Fibroblast of skin of left quadriceps (primary cell): ENCODE measurements around the gene UAP1.
A peak's percentile ranks its signal among the peaks of the same experiment; 100 is the strongest.

Experiments
- DNase-seq, 2 experiments: peaks; one replicate each; pipeline ENCODE4 v3.0.0-alpha.2; 2013; ENCODE audit warnings: low read depth in 2 of 2

UAP1 gene

DNA sequence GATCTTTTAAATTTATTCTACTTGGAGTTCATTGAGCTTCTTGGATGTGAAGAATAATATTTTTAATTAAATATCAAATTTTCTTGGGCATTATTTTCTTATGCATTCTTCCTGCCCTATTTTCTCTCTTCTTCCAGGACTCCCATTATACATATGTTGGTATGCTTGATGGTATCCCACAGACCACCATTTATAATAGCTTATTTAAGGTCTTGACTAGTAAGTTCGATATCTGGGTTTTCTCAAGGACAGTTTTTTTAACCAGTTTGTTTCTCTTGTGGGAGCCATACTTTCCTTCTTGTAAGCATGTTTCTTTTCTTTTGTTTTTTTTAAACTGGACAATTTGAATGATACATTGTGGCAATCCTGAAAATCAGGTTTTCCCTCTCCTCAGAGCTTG lies 55.3 kb downstream of the UAP1 start:
- DNase-seq = no peak

GRCh38 chr1:162617513-162617912 lies 56.0 kb downstream of the UAP1 start:
- no peak for DNase-seq

- DNase-seq = no peak
Measured at GRCh38 chr1:162619076-162619475, 57.6 kb downstream of the UAP1 start.

- no peak for DNase-seq
Measured at GRCh38 chr1:162621256-162621655, 59.7 kb downstream of the UAP1 start.

GRCh38 chr1:162625679-162626078 lies 64.2 kb downstream of the UAP1 start:
- DNase-seq = no peak

GRCh38 chr1:162626094-162626493 lies 64.6 kb downstream of the UAP1 start:
- DNase-seq = no peak

DNA sequence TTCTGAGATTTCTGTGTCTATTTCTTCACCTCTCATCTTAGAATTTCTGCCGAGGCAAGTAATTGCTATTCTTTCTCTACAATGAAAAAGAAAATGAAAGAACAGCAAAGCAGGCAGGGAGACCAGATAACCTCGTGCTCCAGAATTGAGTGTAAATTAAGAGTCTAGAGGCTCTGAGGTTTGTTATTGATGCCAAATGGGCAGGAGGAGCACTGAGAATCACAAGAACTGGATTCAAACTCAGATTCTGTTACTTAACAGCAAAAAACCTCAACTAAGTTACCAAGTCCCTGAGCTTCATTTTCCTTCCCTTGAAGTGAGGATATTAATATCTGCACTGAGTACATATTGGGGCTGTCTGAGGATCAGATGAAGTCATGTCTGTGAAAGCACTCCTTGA lies 65.2 kb downstream of the UAP1 start:
- DNase-seq = no peak

GRCh38 chr1:162627662-162628296 lies 66.3 kb downstream of the UAP1 start:
- DNase-seq = peak in 1 of 2 experiments; percentile 17

- peak; percentile 53 to 58 for DNase-seq
Measured at GRCh38 chr1:162629077-162629627, 67.6 kb downstream of the UAP1 start.

GRCh38 chr1:162629651-162630050 lies 68.1 kb downstream of the UAP1 start:
- DNase-seq = peak; percentile 87

DNA sequence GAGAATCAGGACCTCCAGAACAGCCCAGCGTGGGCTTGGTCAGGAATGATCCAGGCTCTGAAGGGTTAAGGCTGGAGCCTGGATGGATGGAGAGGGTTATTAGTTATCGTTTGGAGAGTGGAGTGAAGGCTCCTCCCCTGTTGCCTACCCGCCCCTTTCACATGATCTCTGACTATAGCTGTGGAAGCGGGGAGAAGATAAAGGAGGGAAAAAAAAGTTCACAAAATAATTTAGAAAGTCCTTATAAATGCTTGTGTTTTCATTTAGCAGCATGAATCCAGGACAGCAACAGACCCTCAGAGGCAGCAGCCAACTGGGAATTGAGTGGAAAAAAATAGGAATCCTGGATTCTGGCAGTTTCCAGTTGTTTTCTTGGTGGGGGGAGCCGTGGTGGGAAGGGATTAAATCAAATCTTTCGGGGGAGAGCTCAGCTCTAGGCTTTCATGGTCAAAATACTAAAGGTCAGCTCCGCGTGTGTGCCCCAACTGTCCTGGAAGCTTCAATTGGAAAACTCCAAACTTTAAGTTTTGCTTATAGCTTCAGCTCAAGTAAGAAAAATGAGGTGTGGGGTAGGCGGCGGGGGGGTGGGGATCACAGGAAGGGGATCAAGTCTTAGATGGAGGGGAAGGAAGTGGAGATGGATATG lies 70.1 kb downstream of the UAP1 start:
- DNase-seq = peak; percentile 62 to 67

GRCh38 chr1:162632217-162632666 lies 70.7 kb downstream of the UAP1 start, which contains the start of gene DDR2:
Gene DDR2 (plus strand): TSS chr1:162632464. CDS start chr1:162719064, 86,600 bp downstream.
- DNase-seq = peak; percentile 99 to 100

- DNase-seq = no peak
Measured at GRCh38 chr1:162632698-162633080, 71.2 kb downstream of the UAP1 start.

- DNase-seq = no peak
Measured at GRCh38 chr1:162633081-162633762, 71.7 kb downstream of the UAP1 start.

GRCh38 chr1:162635418-162635817 lies 73.9 kb downstream of the UAP1 start:
- DNase-seq = no peak

DNA sequence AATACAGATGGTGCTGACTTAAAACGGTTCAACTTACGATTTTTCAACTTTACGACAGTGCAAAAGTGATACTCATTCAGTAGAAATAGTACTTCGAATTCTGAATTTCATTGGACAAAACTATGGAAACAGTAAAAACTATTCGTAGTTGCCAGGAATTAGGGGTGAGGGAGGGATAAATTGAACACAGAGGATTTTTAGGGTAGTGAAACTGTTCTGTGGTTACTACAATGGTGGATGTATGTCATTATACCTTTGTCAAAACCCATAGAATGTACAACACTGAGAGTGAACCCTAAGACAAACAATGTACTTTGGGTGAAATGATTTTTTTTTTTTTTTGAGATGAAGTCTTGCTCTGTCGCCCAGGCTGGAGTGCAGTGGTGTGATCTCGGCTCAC lies 78.2 kb downstream of the UAP1 start:
- DNase-seq = no peak

DNA sequence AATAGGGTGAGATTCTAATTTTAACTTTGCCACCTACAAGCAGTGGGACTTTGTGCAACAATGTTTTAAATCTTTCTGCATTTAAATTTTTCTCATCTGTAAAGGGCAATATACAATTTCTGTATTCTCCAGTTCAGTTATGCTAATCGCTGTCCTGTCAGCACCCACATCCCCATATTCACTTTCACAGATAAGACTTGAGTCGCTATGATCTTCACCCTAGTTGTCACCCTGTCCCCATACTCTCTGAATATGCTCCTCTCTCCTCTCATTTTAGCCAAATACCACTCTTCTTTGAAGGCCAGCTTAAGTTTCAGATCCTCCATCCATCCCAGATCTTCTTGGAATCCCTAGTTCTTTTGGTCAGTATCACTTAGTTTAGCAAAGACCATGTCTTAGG lies 79.6 kb downstream of the UAP1 start:
- no peak for DNase-seq

DNA sequence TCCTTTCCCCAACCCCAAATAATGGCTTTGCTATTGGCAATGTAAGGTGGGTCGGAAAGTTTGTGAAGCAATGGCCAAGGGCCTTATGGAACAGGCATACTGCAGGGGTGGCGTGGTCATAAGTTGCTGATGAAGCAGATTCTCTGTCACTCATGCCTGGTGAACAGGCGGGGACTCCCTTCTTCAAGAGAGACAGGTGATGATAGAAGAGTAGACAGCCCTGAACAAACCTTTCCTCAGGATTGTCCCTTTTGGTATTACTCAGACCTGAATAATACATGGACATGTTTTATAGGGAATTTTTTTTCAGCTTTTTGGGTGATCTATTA lies 83.4 kb downstream of the UAP1 start:
- DNase-seq = no peak

GRCh38 chr1:162645666-162646065 lies 84.1 kb downstream of the UAP1 start:
- DNase-seq = no peak

DNA sequence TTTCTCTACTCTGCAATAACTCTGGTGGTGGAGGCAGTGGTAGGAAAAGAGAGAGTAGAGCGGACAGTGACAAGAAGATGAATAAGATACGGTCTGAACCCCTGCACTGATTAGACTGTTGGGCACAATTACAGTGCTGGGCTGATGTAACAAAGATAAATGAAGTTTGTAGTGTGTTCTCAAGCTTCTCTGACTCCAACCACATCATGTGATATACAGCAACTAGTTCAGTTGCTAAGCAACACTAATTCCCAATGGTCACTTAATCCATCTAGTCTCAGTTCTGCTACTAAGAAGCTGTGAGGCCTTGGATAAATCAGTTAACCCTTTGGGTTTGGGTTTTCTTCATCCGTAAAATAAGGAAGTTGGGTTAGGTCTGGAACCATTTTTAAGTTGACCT lies 88.1 kb downstream of the UAP1 start:
- DNase-seq = no peak
